ENCODE results near the gene PPP4R1.
"Not testable (repeated sequence)": the region's sequence is repeated elsewhere in the genome, so short reads cannot be mapped to it uniquely, and the experiment has no call there.

PPP4R1 gene

GRCh38 chr18:9630444-9630843, 16.1 kb upstream of the PPP4R1 start:
- DNase-seq (ENCODE audit: low read depth) = no peak

GRCh38 chr18:9629709-9630108, 15.3 kb upstream of the PPP4R1 start:
- DNase-seq (ENCODE audit: low read depth) = no peak

- DNase-seq (ENCODE audit: low read depth) = no peak
These were observed 14.6 kb upstream of the PPP4R1 start for GRCh38 chr18:9628984-9629383.

GRCh38 chr18:9627642-9628041, 13.3 kb upstream of the PPP4R1 start:
- no peak for DNase-seq (ENCODE audit: low read depth)

GRCh38 chr18:9619990-9620389, 5.6 kb upstream of the PPP4R1 start:
- DNase-seq (ENCODE audit: low read depth) = no peak

GRCh38 chr18:9619545-9619944, 5.2 kb upstream of the PPP4R1 start:
- no peak for DNase-seq (ENCODE audit: low read depth)

GRCh38 chr18:9619056-9619455, 4.7 kb upstream of the PPP4R1 start:
- DNase-seq (ENCODE audit: low read depth) = no peak

- no peak for DNase-seq (ENCODE audit: low read depth)
These were observed 2.7 kb upstream of the PPP4R1 start for GRCh38 chr18:9617006-9617542.

- no peak for DNase-seq (ENCODE audit: low read depth)
These were observed 1.7 kb upstream of the PPP4R1 start for GRCh38 chr18:9616049-9616448.

- DNase-seq (ENCODE audit: low read depth) = no peak
These were observed 980 bp upstream of the PPP4R1 start for GRCh38 chr18:9615280-9615797.

- DNase-seq (ENCODE audit: low read depth) = peak; percentile 30
These were observed 584 bp downstream of the PPP4R1 start for GRCh38 chr18:9613550-9614400.

- no peak for DNase-seq (ENCODE audit: low read depth)
These were observed 1.4 kb downstream of the PPP4R1 start for GRCh38 chr18:9612977-9613376.

- peak; percentile 2 for DNase-seq (ENCODE audit: low read depth)
These were observed 2.0 kb downstream of the PPP4R1 start for GRCh38 chr18:9612215-9612830.

- DNase-seq (ENCODE audit: low read depth) = no peak
These were observed 5.2 kb downstream of the PPP4R1 start for GRCh38 chr18:9609190-9609589.

GRCh38 chr18:9608728-9609127, 5.6 kb downstream of the PPP4R1 start:
- DNase-seq (ENCODE audit: low read depth) = no peak

- DNase-seq (ENCODE audit: low read depth) = no peak
These were observed 6.1 kb downstream of the PPP4R1 start for GRCh38 chr18:9608298-9608697.

GRCh38 chr18:9607111-9607510, 7.2 kb downstream of the PPP4R1 start:
- DNase-seq (ENCODE audit: low read depth) = not testable (repeated sequence)

- no peak for DNase-seq (ENCODE audit: low read depth)
These were observed 8.3 kb downstream of the PPP4R1 start for GRCh38 chr18:9606039-9606438.

GRCh38 chr18:9604348-9604747, 10.0 kb downstream of the PPP4R1 start:
- DNase-seq (ENCODE audit: low read depth) = no peak

- DNase-seq (ENCODE audit: low read depth) = no peak
These were observed 15.0 kb downstream of the PPP4R1 start for GRCh38 chr18:9599328-9599727.

GRCh38 chr18:9597609-9598008, 16.8 kb downstream of the PPP4R1 start:
- no peak for DNase-seq (ENCODE audit: low read depth)

GRCh38 chr18:9596843-9597526, 17.4 kb downstream of the PPP4R1 start:
- DNase-seq (ENCODE audit: low read depth) = no peak

- no peak for DNase-seq (ENCODE audit: low read depth)
These were observed 18.1 kb downstream of the PPP4R1 start for GRCh38 chr18:9596226-9596625.

All from T-helper 22 cell (primary cell).